Neutrophil (primary cell): ENCODE measurements around the gene SMYD2.

Source experiments
- H3K27ac ChIP-seq: fragments of 200-600 bp; sonication (generic); 2 replicates; pipeline ENCODE4 v1.5.1; 2016; ENCODE audit warnings: mild to moderate bottlenecking, moderate library complexity
- H3K27me3 ChIP-seq: fragments of 200-600 bp; sonication (generic); 2 replicates; pipeline ENCODE4 v1.6.0; 2016; ENCODE audit warnings: mild to moderate bottlenecking
- H3K36me3 ChIP-seq: fragments of 200-600 bp; sonication (generic); 2 replicates; pipeline ENCODE4 v1.5.1; 2017
- H3K4me1 ChIP-seq, 2 experiments: fragments of 200-600 bp in 1 of 2; sonication (generic) in 1 of 2; 1 replicate in 1 of 2; 2 replicates in 1 of 2; pipeline versions ENCODE4 v1.5.1 to v1.6.1; 2013 to 2016; ENCODE audit warnings: low read depth in 1 of 2, low read length in 1 of 2, mild to moderate bottlenecking in 1 of 2, moderate library complexity in 1 of 2; ENCODE audit not compliant: control insufficient read depth in 1 of 2, insufficient read depth in 1 of 2
- H3K4me3 ChIP-seq, 2 experiments: fragments of 200-600 bp in 1 of 2; sonication (generic) in 1 of 2; 1 replicate in 1 of 2; 2 replicates in 1 of 2; pipeline ENCODE4 v1.5.1; 2013 to 2016; ENCODE audit warnings: low read depth in 1 of 2, low read length in 1 of 2, mild to moderate bottlenecking in 1 of 2, moderate library complexity in 1 of 2
- H3K9me3 ChIP-seq: fragments of 200-600 bp; sonication (generic); 2 replicates; pipeline ENCODE4 v1.5.1; 2016
- CTCF ChIP-seq: fragments of 200-600 bp; sonication (generic); IDR thresholded peaks from 2 replicates; pipeline ENCODE4 v1.5.1; 2016; ENCODE audit warnings: antibody characterized with exemption

The SMYD2 gene

GRCh38 chr1:214310777-214311690, 30.1 kb downstream of the SMYD2 start:
- Histone ChIP-seq H3K27me3 (no peaks in the 10 kb centered on the region), H3K27ac (no peak overlapping the region), H3K4me3 (no peak overlapping the region), H3K4me1 (peaks cover 0 to 6% of the 10 kb centered on the region in 2 experiments), H3K9me3 (no peaks in the 10 kb centered on the region), H3K36me3 (no peaks in the 10 kb centered on the region)
- no peak for TF ChIP-seq CTCF

- Histone ChIP-seq H3K4me1 (peaks cover 0 to 6% of the 10 kb centered on the region in 2 experiments), H3K27me3 (no peaks in the 10 kb centered on the region), H3K27ac (no peak overlapping the region), H3K9me3 (no peaks in the 10 kb centered on the region), H3K4me3 (no peak overlapping the region), H3K36me3 (no peaks in the 10 kb centered on the region)
- TF ChIP-seq CTCF = no peak
These were observed 31.6 kb downstream of the SMYD2 start for GRCh38 chr1:214312530-214313051.

GRCh38 chr1:214314178-214314843, 33.4 kb downstream of the SMYD2 start:
- Histone ChIP-seq H3K4me1 (peaks cover 0 to 6% of the 10 kb centered on the region in 2 experiments), H3K27ac (no peak overlapping the region), H3K27me3 (no peaks in the 10 kb centered on the region), H3K9me3 (no peaks in the 10 kb centered on the region), H3K36me3 (no peaks in the 10 kb centered on the region), H3K4me3 (no peak overlapping the region)
- no peak for TF ChIP-seq CTCF

DNA sequence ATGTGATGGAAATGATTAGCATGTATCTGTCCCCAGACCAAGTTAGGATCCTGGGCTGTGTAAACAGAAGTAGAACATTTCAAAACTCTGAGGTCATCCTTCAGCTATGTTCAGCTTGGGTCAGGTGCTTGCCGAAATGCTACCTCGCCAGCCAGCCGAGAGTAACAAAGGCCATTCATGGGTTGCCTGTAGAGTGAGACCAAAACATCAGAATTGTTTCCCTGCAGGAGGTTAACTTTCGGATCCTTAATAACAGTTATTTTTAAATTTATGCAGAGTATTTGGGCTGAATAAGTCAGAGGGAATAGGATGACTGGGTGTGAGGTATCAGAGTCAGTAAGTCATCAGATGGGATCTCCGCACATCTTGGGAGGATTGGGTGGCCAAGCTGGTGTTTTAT, 35.6 kb downstream of the SMYD2 start:
- TF ChIP-seq CTCF = no peak
- Histone ChIP-seq H3K36me3 (no peaks in the 10 kb centered on the region), H3K4me1 (no peaks in the 10 kb centered on the region), H3K27ac (no peak overlapping the region), H3K27me3 (no peaks in the 10 kb centered on the region), H3K4me3 (no peak overlapping the region), H3K9me3 (no peaks in the 10 kb centered on the region)

DNA sequence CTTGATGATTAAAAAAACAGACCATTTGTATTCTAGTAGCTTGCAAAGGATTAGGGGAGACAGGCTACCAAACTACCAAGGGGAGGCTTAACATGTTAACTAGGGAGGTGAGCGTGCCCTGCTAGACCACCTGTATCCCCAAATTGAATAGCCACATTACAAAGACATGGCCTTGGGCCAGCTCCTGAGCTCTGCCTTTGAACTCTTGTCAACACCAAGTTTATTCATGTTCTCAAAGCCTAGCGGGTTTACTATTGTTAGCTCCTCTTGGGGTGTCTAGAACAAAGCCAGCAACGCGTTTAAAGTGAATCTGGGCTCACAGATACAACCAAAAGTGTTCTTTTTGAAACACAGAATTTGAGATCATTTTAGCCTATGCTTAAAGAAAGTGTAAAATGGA, 36.3 kb downstream of the SMYD2 start:
- H3K27ac ChIP-seq = no peak overlapping the region
- no peak overlapping the region for H3K4me3 ChIP-seq
- no peaks in the 10 kb centered on the region for H3K4me1 ChIP-seq
- no peaks in the 10 kb centered on the region for H3K36me3 ChIP-seq
- no peak for TF ChIP-seq CTCF
- no peaks in the 10 kb centered on the region for H3K27me3 ChIP-seq
- no peaks in the 10 kb centered on the region for H3K9me3 ChIP-seq
